HCT116 (cell line): ENCODE results near the gene THEM4. TPM values are rescaled to one million over a fixed set of nuclear protein-coding genes. Genes with fewer than 3 reads are reported as not detected.

ENCODE experiments used
- ATAC-seq: fragments of 200-7000 bp; cut with Tn5 transposase; 2 replicates; pipeline ENCODE4 v1.9.1; 2020; ENCODE audit warnings: mild to moderate bottlenecking, moderate library complexity
- BruUV-seq: library from RNA; stranded (reverse); fragments of 400-500 nt; replicated peaks from 2 replicates; lab custom pipeline; 2021; lab: Mats Ljungman, UMichigan
- CTCF ChIA-PET: fragments of 300-600 bp; sonication (Branson Sonifier 250); formaldehyde crosslinking; loops from one replicate; lab custom pipeline; 2021; ENCODE audit warnings: antibody characterized with exemption; lab: Charles Lee
- POLR2A ChIA-PET: fragments of 300-600, 350-600 bp; sonication (Branson Sonifier 250); formaldehyde crosslinking; loops from one replicate; lab custom pipeline; 2021; ENCODE audit warnings: antibody characterized with exemption; lab: Charles Lee
- RAD21 ChIA-PET, 2 experiments: fragments of 300-600 bp; sonication (Branson Sonifier 250); formaldehyde crosslinking; loops; one replicate each; lab custom pipeline; 2023; ENCODE audit warnings: low total read pairs in 2 of 2; ENCODE audit not compliant: uncharacterized antibody in 2 of 2, unreplicated experiment in 2 of 2, low non-redundant PET in 1 of 2; lab: Charles Lee
- DNase-seq: peaks from one replicate; pipeline ENCODE4 v3.0.0-alpha.2; 2010; ENCODE audit warnings: low read depth, low spot score
- H2AFZ ChIP-seq: fragments of 200-600 bp; shearing (Covaris generic), sonication (generic); 2 replicates; pipeline ENCODE4 v1.6.1; 2017; ENCODE audit warnings: low read depth, mixed run types, mixed read lengths, antibody characterized with exemption, low read length; ENCODE audit not compliant: poor library complexity, severe bottlenecking
- H3K27ac ChIP-seq: 2 replicates; pipeline ENCODE4 v1.5.1; 2012; ENCODE audit warnings: low read depth, low read length
- H3K27me3 ChIP-seq: fragments of 200-600 bp; sonication (generic); 2 replicates; pipeline ENCODE4 v1.6.1; 2016; ENCODE audit warnings: mixed run types, low read length, mixed read lengths; ENCODE audit not compliant: insufficient read depth
- H3K36me3 ChIP-seq, 2 experiments: fragments of 200-500 bp in 1 of 2; fragments of 200-600 bp in 1 of 2; sonication (Bioruptor generic) in 1 of 2; sonication (generic) in 1 of 2; 2 replicates each; pipeline versions ENCODE4 v1.5.1 to v1.6.1; 2014 to 2016; ENCODE audit warnings: low read length in 2 of 2, inconsistent platforms in 1 of 2, mixed read lengths in 1 of 2, mixed run types in 1 of 2; ENCODE audit not compliant: insufficient read depth in 2 of 2, control insufficient read depth in 1 of 2
- H3K4me1 ChIP-seq, 2 experiments: fragments of 200-600 bp in 1 of 2; sonication (generic) in 1 of 2; 2 replicates each; pipeline versions ENCODE4 v1.5.1 to v1.6.1; 2012 to 2017; ENCODE audit warnings: low read length in 2 of 2, inconsistent platforms in 1 of 2, mild to moderate bottlenecking in 1 of 2, mixed read lengths in 1 of 2, mixed run types in 1 of 2, moderate library complexity in 1 of 2; ENCODE audit not compliant: insufficient read depth in 2 of 2, control insufficient read depth in 1 of 2
- H3K4me2 ChIP-seq: fragments of 200-600 bp; sonication (generic); 2 replicates; pipeline ENCODE4 v1.6.1; 2017; ENCODE audit warnings: mixed run types, low read length, mixed read lengths
- H3K4me3 ChIP-seq, 2 experiments: fragments of 200-600 bp in 1 of 2; sonication (generic) in 1 of 2; replicated peaks in 1 of 2; 2 replicates each; pipeline ENCODE4 v1.5.1; 2011 to 2016; ENCODE audit warnings: low read length in 2 of 2, control low read depth in 1 of 2, low read depth in 1 of 2, mild to moderate bottlenecking in 1 of 2, mixed read lengths in 1 of 2, mixed run types in 1 of 2
- H3K79me2 ChIP-seq: fragments of 200-600 bp; sonication (generic); 2 replicates; pipeline ENCODE4 v1.6.1; 2017; ENCODE audit warnings: mild to moderate bottlenecking, mixed run types, low read length, moderate library complexity, mixed read lengths; ENCODE audit not compliant: insufficient read depth
- H3K9ac ChIP-seq: fragments of 200-600 bp; sonication (generic); 2 replicates; pipeline ENCODE4 v1.6.1; 2016; ENCODE audit warnings: low read length, mixed read lengths
- H3K9me2 ChIP-seq: fragments of 200-600 bp; sonication (generic), shearing (Covaris generic); 2 replicates; pipeline ENCODE4 v1.6.1; 2017; ENCODE audit warnings: mixed run types, mild to moderate bottlenecking, moderate library complexity; ENCODE audit not compliant: insufficient read depth
- H3K9me3 ChIP-seq, 2 experiments: fragments of 200-500 bp in 1 of 2; fragments of 200-600 bp in 1 of 2; sonication (Bioruptor generic) in 1 of 2; sonication (generic) in 1 of 2; 2 replicates each; pipeline ENCODE4 v1.6.1; 2014 to 2017; ENCODE audit warnings: low read length in 2 of 2, mixed read lengths in 2 of 2, inconsistent platforms in 1 of 2, low read depth in 1 of 2, mild to moderate bottlenecking in 1 of 2, mixed run types in 1 of 2, moderate library complexity in 1 of 2; ENCODE audit not compliant: control insufficient read depth in 1 of 2, insufficient read depth in 1 of 2
- H4K20me1 ChIP-seq: fragments of 200-600 bp; sonication (generic), shearing (Covaris generic); 2 replicates; pipeline ENCODE4 v1.6.1; 2017; ENCODE audit warnings: mixed run types, mild to moderate bottlenecking, moderate library complexity; ENCODE audit not compliant: insufficient read depth
- CBX3 ChIP-seq: IDR thresholded peaks from 2 replicates; pipeline ENCODE4 v1.6.1; 2012; ENCODE audit warnings: low read depth
- CEBPB ChIP-seq: IDR thresholded peaks from 2 replicates; pipeline ENCODE4 v1.6.1; 2012; ENCODE audit warnings: low read depth
- EGR1 ChIP-seq: IDR thresholded peaks from 2 replicates; pipeline ENCODE4 v1.6.1; 2012; ENCODE audit warnings: low read depth
- EZH2 ChIP-seq: fragments of 200-600 bp; sonication (generic); IDR thresholded peaks from 2 replicates; pipeline ENCODE4 v1.6.1; 2017; ENCODE audit warnings: antibody characterized with exemption, mixed run types
- EZH2phosphoT487 ChIP-seq: fragments of 200-600 bp; IDR thresholded peaks from 2 replicates; pipeline ENCODE4 v1.6.1; 2018; ENCODE audit warnings: antibody characterized with exemption, borderline replicate concordance
- POLR2A ChIP-seq: IDR thresholded peaks from 2 replicates; pipeline ENCODE4 v1.7.0; 2011; ENCODE audit warnings: borderline replicate concordance; ENCODE audit not compliant: insufficient read depth, insufficient read length; ENCODE audit errors: extremely low read depth
- POLR2AphosphoS5 ChIP-seq: IDR thresholded peaks from 2 replicates; pipeline ENCODE4 v1.6.1; 2011; ENCODE audit warnings: mild to moderate bottlenecking, low read depth, low read length, moderate library complexity
- RAD21 ChIP-seq: IDR thresholded peaks from 2 replicates; pipeline ENCODE4 v1.6.1; 2012; ENCODE audit warnings: low read depth, mild to moderate bottlenecking
- SIN3A ChIP-seq: IDR thresholded peaks from 2 replicates; pipeline ENCODE4 v1.6.1; 2012; ENCODE audit warnings: low read depth
- SRF ChIP-seq: IDR thresholded peaks from 2 replicates; pipeline ENCODE4 v1.6.1; 2012; ENCODE audit warnings: low read depth
- TCF7L2 ChIP-seq: IDR thresholded peaks from 2 replicates; pipeline ENCODE4 v1.7.0; 2011; ENCODE audit warnings: borderline replicate concordance, inconsistent platforms; ENCODE audit not compliant: insufficient read depth, insufficient read length; ENCODE audit errors: extremely low read depth
- ZBTB33 ChIP-seq: IDR thresholded peaks from 2 replicates; pipeline ENCODE4 v1.6.1; 2011; ENCODE audit warnings: mild to moderate bottlenecking, low read length, moderate library complexity; ENCODE audit not compliant: insufficient replicate concordance; ENCODE audit errors: extremely low read depth
- ZFX ChIP-seq: fragments of 450-650 bp; IDR thresholded peaks from 2 replicates; pipeline ENCODE4 v1.6.1; 2017
- intact Hi-C: fragments of 100-400 bp; cut with micrococcal nuclease; formaldehyde crosslinking; loops from 2 replicates; pipeline ENCODE4 v1.10.0; 2022
- total RNA-seq: library from RNA; stranded (reverse); gene quantifications from one replicate; pipeline ENCODE4 v1.2.1, GENCODE V29; 2021; ENCODE audit not compliant: unreplicated experiment
- TF ChIP-seq, protein P1 (sequence below): IDR thresholded peaks from 2 replicates; pipeline ENCODE4 v1.6.1; 2012

Gene THEM4
- total RNA-seq, 1 experiment from 2014 or later, result 17.0 TPM

- Histone ChIP-seq H3K9ac (no peak overlapping the region), H2AFZ (no peak overlapping the region), H3K27ac (no peak overlapping the region), H3K9me2 (no peaks in the 10 kb centered on the region), H3K79me2 (no peaks in the 10 kb centered on the region), H3K27me3 (no peaks in the 10 kb centered on the region), H3K36me3 (no peaks in the 10 kb centered on the region), H3K4me2 (no peak overlapping the region), H3K4me3 (no peak overlapping the region), H4K20me1 (no peaks in the 10 kb centered on the region), H3K4me1 (peaks cover 10 to 17% of the 10 kb centered on the region in 2 experiments), H3K9me3 (no peaks in the 10 kb centered on the region)
- ChIA-PET POLR2A (interaction anchor here (1.6 kb wide), 1 partner anchor 9 kb away, joined by 3 read pairs; no protein-coding TSS in a partner anchor), CTCF (interaction anchor here (1.5 kb wide), 1 partner anchor 9 kb away, joined by 4 read pairs; the partner anchor contains the start of gene THEM4), RAD21 (no interaction called here)
- no peak for ATAC-seq
- TF ChIP-seq EZH2, result no peak
- no peak for TF ChIP-seq POLR2A
- no peak for TF ChIP-seq EZH2phosphoT487
- no peak for TF ChIP-seq SRF
- TF ChIP-seq, protein P1, sequence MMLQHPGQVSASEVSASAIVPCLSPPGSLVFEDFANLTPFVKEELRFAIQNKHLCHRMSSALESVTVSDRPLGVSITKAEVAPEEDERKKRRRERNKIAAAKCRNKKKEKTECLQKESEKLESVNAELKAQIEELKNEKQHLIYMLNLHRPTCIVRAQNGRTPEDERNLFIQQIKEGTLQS, result no peak
- TF ChIP-seq TCF7L2, result no peak
- no TSS peak for BruUV-seq
- DNase-seq, result no peak
- intact Hi-C loops, result no loop called here
Measured at GRCh38 chr1:151918156-151918555, 8.8 kb upstream of the THEM4 start.

- Histone ChIP-seq H3K9me3 (no peaks in the 10 kb centered on the region), H3K9me2 (no peaks in the 10 kb centered on the region), H3K4me1 (peaks cover 10 to 17% of the 10 kb centered on the region in 2 experiments), H3K4me3 (no peak overlapping the region), H3K27me3 (no peaks in the 10 kb centered on the region), H3K4me2 (no peak overlapping the region), H2AFZ (no peak overlapping the region), H3K79me2 (no peaks in the 10 kb centered on the region), H3K27ac (no peak overlapping the region), H4K20me1 (no peaks in the 10 kb centered on the region), H3K36me3 (no peaks in the 10 kb centered on the region), H3K9ac (no peak overlapping the region)
- ATAC-seq (no peak), DNase-seq (no peak)
- RAD21 ChIA-PET, result no interaction called here
- BruUV-seq, result no TSS peak
- POLR2A ChIA-PET, result interaction anchor here (1.6 kb wide), 1 partner anchor 8 kb away, joined by 3 read pairs; no protein-coding TSS in a partner anchor
- intact Hi-C loops, result no loop called here
- CTCF ChIA-PET, result no interaction called here
- no peak for TF ChIP-seq POLR2AphosphoS5
- TF ChIP-seq RAD21, result no peak
- no peak for TF ChIP-seq EZH2phosphoT487
- no peak for TF ChIP-seq TCF7L2
- no peak for TF ChIP-seq CBX3
- no peak for TF ChIP-seq ZBTB33
- no peak for TF ChIP-seq SIN3A
- TF ChIP-seq SRF, result no peak
- TF ChIP-seq CEBPB, result no peak
- TF ChIP-seq, protein P1, result no peak
- no peak for TF ChIP-seq EGR1
- TF ChIP-seq ZFX, result no peak
- TF ChIP-seq POLR2A, result no peak
Measured at GRCh38 chr1:151916726-151917370, 7.5 kb upstream of the THEM4 start.
